A673 (cell line): ENCODE results near the gene TBL1X. TPM values are rescaled to one million over a fixed set of nuclear protein-coding genes. Genes with fewer than 3 reads are reported as not detected.
A peak's percentile ranks its signal among the peaks of the same experiment; 100 is the strongest.

Experiments
- BruUV-seq: library from RNA; stranded (reverse); fragments of 400-500 nt; replicated peaks from 2 replicates; lab custom pipeline; 2021; lab: Mats Ljungman, UMichigan
- CTCF ChIA-PET: fragments of 300-600 bp; sonication (Branson Sonifier 250); formaldehyde crosslinking; loops from one replicate; lab custom pipeline; 2022; ENCODE audit warnings: antibody characterized with exemption; lab: Charles Lee
- POLR2A ChIA-PET: fragments of 300-600 bp; sonication (Branson Sonifier 250); formaldehyde crosslinking; loops from one replicate; lab custom pipeline; 2022; ENCODE audit warnings: antibody characterized with exemption; ENCODE audit not compliant: low non-redundant PET; lab: Charles Lee
- DNase-seq: peaks from one replicate; pipeline ENCODE4 v3.0.0-alpha.2; 2015; ENCODE audit warnings: low spot score
- H3K27ac ChIP-seq: fragments of 200-600 bp; sonication (generic); 2 replicates; pipeline ENCODE4 v1.5.1; 2016; ENCODE audit warnings: mixed run types, low read depth, mild to moderate bottlenecking, mixed read lengths, antibody characterized with exemption, low read length; ENCODE audit not compliant: poor library complexity, severe bottlenecking
- H3K27me3 ChIP-seq: fragments of 200-600 bp; sonication (generic); replicated peaks from 2 replicates; pipeline ENCODE4 v1.6.1; 2017; ENCODE audit warnings: mixed run types, low read depth, mild to moderate bottlenecking, mixed read lengths, antibody characterized with exemption, low read length; ENCODE audit not compliant: insufficient read depth, poor library complexity
- H3K36me3 ChIP-seq: fragments of 200-600 bp; sonication (generic); 2 replicates; pipeline ENCODE4 v1.6.1; 2016; ENCODE audit warnings: mixed run types, mild to moderate bottlenecking, mixed read lengths, antibody characterized with exemption, low read length; ENCODE audit not compliant: insufficient read depth, poor library complexity, severe bottlenecking
- H3K4me1 ChIP-seq: fragments of 200-600 bp; sonication (generic); 2 replicates; pipeline ENCODE4 v1.6.1; 2017; ENCODE audit warnings: mixed run types, mild to moderate bottlenecking, mixed read lengths, antibody characterized with exemption, low read length; ENCODE audit not compliant: insufficient read depth, poor library complexity, severe bottlenecking
- H3K4me3 ChIP-seq: fragments of 200-600 bp; sonication (generic); 2 replicates; pipeline ENCODE4 v1.5.1; 2016; ENCODE audit warnings: low read depth, mixed run types, mild to moderate bottlenecking, mixed read lengths, low read length; ENCODE audit not compliant: poor library complexity, severe bottlenecking
- H3K9me3 ChIP-seq: fragments of 200-600 bp; sonication (generic); 2 replicates; pipeline ENCODE4 v1.6.1; 2016; ENCODE audit warnings: mixed run types, low read depth, mild to moderate bottlenecking, mixed read lengths, antibody characterized with exemption, low read length; ENCODE audit not compliant: poor library complexity, severe bottlenecking
- CTCF ChIP-seq: fragments of 300-800, 200-600 bp; sonication (generic); conservative IDR thresholded peaks from 2 replicates; pipeline ENCODE4 v1.5.1; 2017; ENCODE audit warnings: low read depth, mild to moderate bottlenecking, antibody characterized with exemption, low read length, moderate library complexity, mixed read lengths
- EZH2 ChIP-seq: fragments of 200-600 bp; sonication (generic); IDR thresholded peaks from 2 replicates; pipeline ENCODE4 v1.6.1; 2017; ENCODE audit warnings: borderline replicate concordance, low read depth, mild to moderate bottlenecking, mixed read lengths, antibody characterized with exemption, low read length; ENCODE audit not compliant: poor library complexity, severe bottlenecking
- intact Hi-C: fragments of 100-400 bp; cut with micrococcal nuclease; formaldehyde crosslinking; loops from one replicate; pipeline ENCODE4 v1.10.0; 2022; ENCODE audit not compliant: unreplicated experiment
- total RNA-seq: library from RNA; stranded (reverse); gene quantifications from 2 replicates; pipeline ENCODE4 v1.2.3, GENCODE V29; 2021

TBL1X gene
- total RNA-seq, 1 experiment from 2014 or later: 26.9 TPM

GRCh38 chrX:9610771-9611392, 146.0 kb downstream of the TBL1X start:
- ChIA-PET POLR2A (no interaction called here), CTCF (no interaction called here)
- no peaks in the 10 kb centered on the region for H3K9me3 ChIP-seq
- H3K4me3 ChIP-seq: no peak overlapping the region
- TF ChIP-seq EZH2 (no peak), CTCF (no peak)
- no peaks in the 10 kb centered on the region for H3K36me3 ChIP-seq
- no peak overlapping the region for H3K27ac ChIP-seq
- no peaks in the 10 kb centered on the region for H3K27me3 ChIP-seq
- intact Hi-C loops: no loop called here
- DNase-seq: peak; percentile 65
- no TSS peak for BruUV-seq
- H3K4me1 ChIP-seq: peaks cover 24% of the 10 kb centered on the region

GRCh38 chrX:9611436-9612145, 146.7 kb downstream of the TBL1X start:
- H3K27ac ChIP-seq: no peak overlapping the region
- no TSS peak for BruUV-seq

GRCh38 chrX:9612146-9612505, 147.3 kb downstream of the TBL1X start:
- CTCF ChIA-PET: no interaction called here

More at GRCh38 chrX:9611436-9612145, 146.7 kb downstream of the TBL1X start:
- Histone ChIP-seq H3K36me3 (no peaks in the 10 kb centered on the region), H3K4me3 (no peak overlapping the region), H3K9me3 (no peaks in the 10 kb centered on the region), H3K4me1 (peaks cover 24% of the 10 kb centered on the region), H3K27me3 (no peaks in the 10 kb centered on the region)
- DNase-seq: peak; percentile 37
- POLR2A ChIA-PET: interaction anchor here (0.6 kb wide), 1 partner anchor 652 kb away, joined by 5 read pairs; no protein-coding TSS in a partner anchor
- intact Hi-C loops: no loop called here
- TF ChIP-seq EZH2: no peak
- TF ChIP-seq CTCF: no peak
- CTCF ChIA-PET: no interaction called here

More at GRCh38 chrX:9612146-9612505, 147.3 kb downstream of the TBL1X start:
- peak; percentile 21 for DNase-seq
- POLR2A ChIA-PET: interaction anchor here (0.6 kb wide), 1 partner anchor 652 kb away, joined by 5 read pairs; no protein-coding TSS in a partner anchor
- Histone ChIP-seq H3K4me3 (no peak overlapping the region), H3K36me3 (no peaks in the 10 kb centered on the region), H3K9me3 (no peaks in the 10 kb centered on the region), H3K27ac (no peak overlapping the region), H3K27me3 (no peaks in the 10 kb centered on the region), H3K4me1 (peaks cover 24% of the 10 kb centered on the region)
- TF ChIP-seq EZH2: no peak
- TF ChIP-seq CTCF: no peak
- BruUV-seq: no TSS peak
- intact Hi-C loops: no loop called here
